CD4-positive, alpha-beta memory T cell (primary cell): ENCODE measurements around the gene TRPC4AP. TPM values are rescaled to one million over a fixed set of nuclear protein-coding genes. Genes with fewer than 3 reads are reported as not detected.

Experiments used
- CTCF ChIA-PET: fragments of 350-600 bp; sonication (Branson Sonifier 250); formaldehyde crosslinking; loops from one replicate; lab custom pipeline; 2021; ENCODE audit warnings: inconsistent platforms; ENCODE audit not compliant: partially characterized antibody; lab: Charles Lee
- POLR2A ChIA-PET: fragments of 350-600 bp; sonication (Branson Sonifier 250); formaldehyde crosslinking; loops from one replicate; lab custom pipeline; 2021; ENCODE audit not compliant: partially characterized antibody; lab: Charles Lee
- DNase-seq, 5 donors: peaks; one replicate each; pipeline versions ENCODE4 v3.0.0 to v3.0.0-alpha.2; 2020 to 2022; ENCODE audit warnings: mixed read lengths in 1 of 5
- H3K27ac ChIP-seq: one replicate; pipeline ENCODE4 v1.7.0; 2013; ENCODE audit warnings: low read depth, low read length
- H3K27me3 ChIP-seq: 2 replicates; pipeline ENCODE4 v1.7.0; 2013; ENCODE audit warnings: mild to moderate bottlenecking, low read length, moderate library complexity; ENCODE audit not compliant: insufficient read depth
- H3K36me3 ChIP-seq: 2 replicates; pipeline ENCODE4 v1.7.0; 2013; ENCODE audit warnings: mild to moderate bottlenecking, low read length, moderate library complexity; ENCODE audit not compliant: insufficient read depth
- H3K4me1 ChIP-seq: 2 replicates; pipeline ENCODE4 v1.7.0; 2013; ENCODE audit warnings: mild to moderate bottlenecking, low read length, moderate library complexity; ENCODE audit not compliant: insufficient read depth
- H3K4me3 ChIP-seq, 2 donors: one replicate each; pipeline ENCODE4 v1.7.0; 2013; ENCODE audit warnings: low read length in 2 of 2, mild to moderate bottlenecking in 1 of 2
- H3K9me3 ChIP-seq, 2 donors: one replicate each; pipeline ENCODE4 v1.7.0; 2013; ENCODE audit warnings: low read length in 2 of 2, control low read depth in 1 of 2; ENCODE audit not compliant: control insufficient read depth in 1 of 2
- H3K27ac Mint-ChIP-seq, 7 donors: one replicate each; pipeline ENCODE4 v1.8.0; 2020 to 2021; ENCODE audit warnings: mixed read lengths in 7 of 7, mild to moderate bottlenecking in 6 of 7, inconsistent platforms in 3 of 7, moderate library complexity in 3 of 7
- H3K27me3 Mint-ChIP-seq, 2 donors: one replicate each; pipeline ENCODE4 v1.8.0; 2020 to 2021; ENCODE audit warnings: mixed read lengths in 2 of 2
- H3K36me3 Mint-ChIP-seq, 2 donors: one replicate each; pipeline ENCODE4 v1.8.0; 2020 to 2021; ENCODE audit warnings: mixed read lengths in 2 of 2, inconsistent platforms in 1 of 2, mild to moderate bottlenecking in 1 of 2
- H3K4me1 Mint-ChIP-seq, 4 donors: one replicate each; pipeline ENCODE4 v1.8.0; 2020 to 2021; ENCODE audit warnings: mixed read lengths in 4 of 4, mild to moderate bottlenecking in 1 of 4
- H3K4me3 Mint-ChIP-seq, 8 donors: one replicate each; pipeline ENCODE4 v1.8.0; 2020 to 2021; ENCODE audit warnings: mixed read lengths in 8 of 8, mild to moderate bottlenecking in 7 of 8, moderate library complexity in 6 of 8, inconsistent platforms in 3 of 8
- H3K9me3 Mint-ChIP-seq, 8 donors: one replicate each; pipeline ENCODE4 v1.8.0; 2020 to 2021; ENCODE audit warnings: mixed read lengths in 8 of 8, mild to moderate bottlenecking in 5 of 8, inconsistent platforms in 3 of 8, moderate library complexity in 1 of 8
- intact Hi-C: fragments of 100-400 bp; cut with micrococcal nuclease; formaldehyde crosslinking; loops from one replicate; pipeline ENCODE4 v1.15.1; 2023
- polyA plus RNA-seq, 2 donors: library from polyadenylated mRNA; unstranded; fragments of 300-500 nt; fragmentation: Illumina TruSeq; gene quantifications; one replicate each; pipeline ENCODE4 v1.2.3, GENCODE V29; 2021
- total RNA-seq, 2 experiments: library from RNA; stranded (reverse); gene quantifications; one replicate each; pipeline ENCODE4 v1.2.3, GENCODE V29; 2021

TRPC4AP gene
- total and polyA plus RNA-seq, 4 experiments from 2014 or later, result 61.2 to 81.6 (median 63.8) TPM

DNA sequence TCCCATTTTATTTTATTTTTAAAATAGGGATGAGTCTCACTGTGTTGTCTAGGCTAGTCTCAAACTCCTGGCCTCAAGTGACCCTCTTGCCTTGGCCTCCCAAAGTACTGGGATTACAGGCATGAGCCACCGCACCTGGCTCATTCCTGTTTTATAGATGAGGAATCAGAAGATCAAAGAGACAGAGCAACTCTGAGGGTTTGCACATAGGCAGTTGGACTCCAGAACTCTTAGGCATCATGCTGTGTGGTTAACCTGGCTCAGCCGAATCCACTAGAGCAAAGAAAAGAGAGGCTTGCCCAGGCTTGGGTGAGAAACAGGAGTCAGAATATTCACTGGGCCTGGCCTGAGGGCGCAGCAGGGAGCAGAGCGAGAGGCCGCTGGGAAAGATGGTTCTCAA is 127.6 kb downstream of the TRPC4AP start:
- Mint-ChIP-seq H3K4me1 (peaks cover 0 to 5% (median 2%) of the 10 kb centered on the region in 4 donors), H3K4me3 (no peak overlapping the region), H3K27ac (peak overlapping the region in 2 of 7 donors; percentile 18 to 52), H3K9me3 (no peaks in the 10 kb centered on the region), H3K36me3 (no peaks in the 10 kb centered on the region), H3K27me3 (no peaks in the 10 kb centered on the region)
- H3K36me3 ChIP-seq, result no peaks in the 10 kb centered on the region
- intact Hi-C loops, result no loop called here
- DNase-seq, result no peak
- no peak overlapping the region for H3K27ac ChIP-seq
- no peaks in the 10 kb centered on the region for H3K4me1 ChIP-seq
- H3K4me3 ChIP-seq, result no peak overlapping the region
- ChIA-PET POLR2A (no interaction called here), CTCF (no interaction called here)
- H3K27me3 ChIP-seq, result no peaks in the 10 kb centered on the region
- H3K9me3 ChIP-seq, result no peaks in the 10 kb centered on the region

DNA sequence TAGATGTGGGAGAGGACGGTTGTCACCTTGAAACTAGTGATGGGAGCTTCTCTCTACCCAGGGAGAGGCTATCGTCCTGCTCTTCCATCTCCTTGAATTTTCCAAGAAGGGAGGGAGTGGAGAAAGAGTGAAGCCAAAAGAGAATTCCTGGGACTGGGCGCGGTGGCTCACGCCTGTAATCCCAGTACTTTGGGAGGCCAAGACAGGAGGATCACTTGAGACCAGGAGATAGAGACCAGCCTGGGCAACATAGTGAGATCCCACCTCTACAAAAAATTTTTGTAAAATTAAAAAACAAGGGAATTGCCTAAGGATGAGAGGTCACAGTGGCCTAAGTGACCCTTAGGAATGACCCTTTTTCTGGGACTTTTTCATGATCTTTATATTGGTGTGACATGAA is 128.1 kb downstream of the TRPC4AP start:
- CTCF ChIA-PET, result no interaction called here
- Mint-ChIP-seq H3K4me3 (no peak overlapping the region), H3K9me3 (no peaks in the 10 kb centered on the region), H3K36me3 (no peaks in the 10 kb centered on the region), H3K4me1 (peaks cover 0 to 5% (median 2%) of the 10 kb centered on the region in 4 donors), H3K27ac (no peak overlapping the region), H3K27me3 (no peaks in the 10 kb centered on the region)
- Histone ChIP-seq H3K4me1 (no peaks in the 10 kb centered on the region), H3K9me3 (no peaks in the 10 kb centered on the region), H3K27me3 (no peaks in the 10 kb centered on the region), H3K36me3 (no peaks in the 10 kb centered on the region), H3K4me3 (no peak overlapping the region), H3K27ac (no peak overlapping the region)
- intact Hi-C loops, result no loop called here
- no peak for DNase-seq
- POLR2A ChIA-PET, result no interaction called here

DNA sequence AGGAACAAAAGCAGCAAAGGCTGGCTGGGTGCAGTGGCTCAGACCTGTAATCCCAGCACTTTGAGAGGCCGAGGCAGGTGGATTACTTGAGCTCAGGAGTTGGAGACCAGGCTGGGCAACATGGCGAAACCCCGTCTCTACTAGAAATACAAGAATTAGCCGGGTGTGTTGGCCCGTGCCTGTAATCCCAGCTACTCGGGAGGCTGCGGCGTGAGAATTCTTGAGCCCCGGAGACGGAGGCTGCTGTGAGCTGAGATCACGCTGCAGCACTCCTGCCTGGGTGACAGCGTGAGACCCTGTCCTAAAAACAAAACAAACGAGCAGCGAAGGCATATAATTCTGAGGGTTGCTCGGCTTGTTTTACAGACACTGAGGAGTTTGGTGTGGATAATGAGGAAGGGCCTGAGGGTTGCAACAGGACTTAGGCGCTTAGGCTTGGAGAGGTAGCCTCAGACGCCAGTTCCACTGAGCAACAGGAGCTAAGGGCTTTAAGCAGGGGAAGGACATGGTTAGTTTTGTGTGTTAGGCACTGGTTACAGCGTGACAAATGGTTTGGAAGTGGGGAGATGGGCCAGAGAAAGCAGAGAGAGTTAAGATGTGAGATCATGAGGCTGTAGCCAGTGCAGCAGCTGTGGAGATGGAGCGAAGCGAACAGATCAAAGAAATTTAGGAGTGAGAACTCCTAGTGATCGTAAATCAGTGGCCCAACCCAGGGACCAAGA is 135.7 kb downstream of the TRPC4AP start:
- peak overlapping the region in 6 of 8 donors; percentile 17 to 100 (median 97) for H3K4me3 Mint-ChIP-seq
- POLR2A ChIA-PET, result interaction anchor here (4.3 kb wide), 1 partner anchor 82 kb away, joined by 34 read pairs; the partner anchor contains the start of gene ACSS2
- intact Hi-C loops, result no loop called here

DNA sequence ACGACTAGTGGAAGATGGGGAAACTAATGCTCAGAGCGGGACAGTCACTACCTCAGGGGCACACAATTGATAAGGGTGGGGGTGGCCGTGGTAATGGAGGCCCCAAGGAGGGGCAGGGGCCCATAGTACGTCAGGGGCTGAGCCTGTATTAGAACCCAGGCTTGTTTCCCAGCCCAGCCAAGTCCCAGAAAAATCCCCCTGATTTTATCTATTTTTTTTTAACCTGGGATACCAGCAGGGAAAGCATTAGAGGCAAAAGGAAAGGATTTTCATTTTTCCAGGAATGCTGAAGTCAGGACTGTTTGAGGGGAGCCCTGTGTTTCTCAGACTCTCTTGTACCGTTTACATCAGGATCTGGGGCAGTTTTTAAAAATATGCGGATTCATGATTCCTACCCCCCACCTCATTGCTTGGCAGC is 136.6 kb downstream of the TRPC4AP start:
- intact Hi-C loops, result no loop called here

More for the DNA sequence above, 135.7 kb downstream of the TRPC4AP start:
- H3K27me3 Mint-ChIP-seq, result no peaks in the 10 kb centered on the region
- H3K4me1 Mint-ChIP-seq, result peaks cover 19 to 28% (median 25%) of the 10 kb centered on the region in 4 donors
- Histone ChIP-seq H3K27me3 (no peaks in the 10 kb centered on the region), H3K27ac (no peak overlapping the region), H3K4me3 (no peak overlapping the region), H3K36me3 (no peaks in the 10 kb centered on the region), H3K4me1 (peaks cover 13% of the 10 kb centered on the region), H3K9me3 (no peaks in the 10 kb centered on the region)
- CTCF ChIA-PET, result interaction anchor here (1.1 to 8.2 kb wide), 3 partner anchors 83 to 122 kb away, joined by 6 to 100 read pairs (median 7); partner anchors contain the start of genes ACSS2 and GGT7
- H3K27ac Mint-ChIP-seq, result peak overlapping the region in 5 of 7 donors; percentile 7 to 98 (median 93)
- no peaks in the 10 kb centered on the region for H3K9me3 Mint-ChIP-seq
- H3K36me3 Mint-ChIP-seq, result peaks cover 0 to 7% of the 10 kb centered on the region in 2 donors
- DNase-seq, result no peak

DNA sequence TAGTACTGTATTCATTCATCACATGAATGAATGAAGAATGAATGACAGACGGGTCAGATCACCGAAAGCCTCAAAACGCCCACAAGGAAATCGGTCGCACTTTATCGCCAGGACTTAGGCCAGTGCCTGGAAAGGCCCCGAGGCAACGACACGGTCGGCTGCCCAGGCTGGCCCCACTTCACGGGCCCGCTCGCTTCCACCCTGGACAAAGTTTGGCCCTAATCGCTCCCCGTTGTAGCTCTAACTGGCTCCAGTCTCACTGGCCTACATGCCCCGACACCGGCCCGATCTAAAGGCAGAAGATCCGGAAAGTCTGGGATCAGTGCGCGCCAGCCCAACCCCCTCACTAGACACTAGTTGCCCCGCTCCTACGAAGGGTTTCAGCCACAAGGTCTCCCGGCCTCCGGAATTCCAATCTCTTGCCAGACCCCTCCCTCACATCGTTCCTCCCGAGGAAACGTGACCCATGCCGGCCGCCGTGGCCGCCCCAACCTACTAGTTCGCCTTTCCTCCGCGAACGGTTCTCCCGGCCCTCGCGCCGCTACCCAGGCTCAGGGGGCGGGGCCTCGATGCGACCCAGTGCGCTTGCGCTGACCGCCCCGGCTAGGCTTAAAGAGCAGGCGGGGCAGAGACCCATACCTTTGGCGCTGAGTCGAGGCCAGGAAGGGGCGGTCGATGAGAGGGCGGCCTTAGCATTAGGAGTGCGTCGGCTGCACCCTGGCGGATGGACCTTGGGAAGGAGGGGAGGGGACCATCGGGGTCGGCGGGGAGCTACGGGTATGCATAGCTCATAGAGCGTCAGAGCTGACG is 137.2 kb downstream of the TRPC4AP start, which contains the start of the genes GSS and MYH7B:
Gene GSS (minus strand): TSS at position 576 of the 810 bp plus-strand sequence. CDS start 3,954 bp downstream, outside the sequence.
Gene MYH7B (plus strand): TSS at position 638 of the 810 bp plus-strand sequence. CDS start 22,138 bp downstream, outside the sequence.
- POLR2A ChIA-PET, result interaction anchor here (1.2 to 4.3 kb wide), 5 partner anchors 12 to 962 kb away, joined by 4 to 34 read pairs (median 5); partner anchors contain the start of genes ACSS2, GGT7 and RALY
- H3K9me3 Mint-ChIP-seq, result no peaks in the 10 kb centered on the region
- H3K4me3 Mint-ChIP-seq, result peak within 1 kb of the TSS; percentile 93 to 100 (median 97)
- H3K4me1 ChIP-seq, result peaks cover 13% of the 10 kb centered on the region
- intact Hi-C loops, result loop anchor here (1.0 to 2.0 kb wide), 3 partner anchors 37 to 137 kb away; partner anchors contain the start of genes ACSS2 and TRPC4AP
- no peaks in the 10 kb centered on the region for H3K27me3 Mint-ChIP-seq
- H3K36me3 Mint-ChIP-seq, result peaks cover 0 to 12% of the 10 kb centered on the region in 2 donors
- peak within 1 kb of the TSS; percentile 71 for H3K27ac ChIP-seq
- H3K27me3 ChIP-seq, result no peaks in the 10 kb centered on the region
- CTCF ChIA-PET, result interaction anchor here (0.5 to 8.2 kb wide), 9 partner anchors 11 to 141 kb away, joined by 3 to 100 read pairs (median 4); partner anchors contain the start of genes ACSS2 and GGT7
- no peaks in the 10 kb centered on the region for H3K36me3 ChIP-seq
- no peaks in the 10 kb centered on the region for H3K9me3 ChIP-seq
- peak; percentile 92 to 97 (median 94) for DNase-seq
- peak within 1 kb of the TSS; percentile 45 to 88 for H3K4me3 ChIP-seq
- H3K4me1 Mint-ChIP-seq, result peaks cover 19 to 28% (median 21%) of the 10 kb centered on the region in 4 donors
- peak within 1 kb of the TSS; percentile 93 to 98 (median 98) for H3K27ac Mint-ChIP-seq

More for the DNA sequence above, 136.6 kb downstream of the TRPC4AP start:
- H3K9me3 Mint-ChIP-seq, result no peaks in the 10 kb centered on the region
- CTCF ChIA-PET, result interaction anchor here (0.8 to 8.2 kb wide), 8 partner anchors 11 to 141 kb away, joined by 3 to 100 read pairs (median 4); partner anchors contain the start of genes ACSS2 and GGT7
- Histone ChIP-seq H3K4me1 (peaks cover 13% of the 10 kb centered on the region), H3K4me3 (peak overlapping the region; percentile 45 to 88), H3K36me3 (no peaks in the 10 kb centered on the region), H3K9me3 (no peaks in the 10 kb centered on the region), H3K27me3 (no peaks in the 10 kb centered on the region), H3K27ac (peak overlapping the region; percentile 71)
- peaks cover 0 to 12% of the 10 kb centered on the region in 2 donors for H3K36me3 Mint-ChIP-seq
- H3K4me3 Mint-ChIP-seq, result peak overlapping the region; percentile 93 to 100 (median 97)
- POLR2A ChIA-PET, result interaction anchor here (1.2 to 4.3 kb wide), 5 partner anchors 12 to 962 kb away, joined by 4 to 34 read pairs (median 5); partner anchors contain the start of genes ACSS2, GGT7 and RALY
- H3K27me3 Mint-ChIP-seq, result no peaks in the 10 kb centered on the region
- peak overlapping the region; percentile 93 to 98 (median 98) for H3K27ac Mint-ChIP-seq
- no peak for DNase-seq
- peaks cover 19 to 28% (median 25%) of the 10 kb centered on the region in 4 donors for H3K4me1 Mint-ChIP-seq

DNA sequence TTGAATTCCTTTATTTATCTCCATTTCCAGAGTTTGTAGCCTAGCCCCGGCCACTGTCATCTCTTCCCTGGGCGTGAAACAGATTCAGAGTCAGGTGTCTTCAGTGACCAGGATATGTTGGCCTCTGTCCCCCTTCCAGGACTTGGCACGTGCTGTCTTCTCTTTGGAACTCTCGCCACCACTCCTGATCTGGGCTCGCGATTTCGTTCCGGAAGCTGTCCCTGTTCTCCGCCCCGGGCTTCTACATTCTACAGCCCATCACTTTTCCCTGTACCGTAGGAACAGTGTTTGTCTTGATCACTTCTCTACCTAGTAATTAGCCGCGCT is 137.7 kb downstream of the TRPC4AP start:
- H3K36me3 Mint-ChIP-seq, result peaks cover 4 to 16% of the 10 kb centered on the region in 2 donors
- Histone ChIP-seq H3K36me3 (no peaks in the 10 kb centered on the region), H3K27me3 (no peaks in the 10 kb centered on the region), H3K9me3 (no peaks in the 10 kb centered on the region), H3K4me1 (peaks cover 13% of the 10 kb centered on the region), H3K27ac (peak overlapping the region; percentile 71), H3K4me3 (peak overlapping the region; percentile 45 to 88)
- DNase-seq, result no peak
- H3K27ac Mint-ChIP-seq, result peak overlapping the region; percentile 93 to 98 (median 98)
- no peaks in the 10 kb centered on the region for H3K9me3 Mint-ChIP-seq
- intact Hi-C loops, result loop anchor here (1.0 to 2.0 kb wide), 3 partner anchors 37 to 138 kb away; partner anchors contain the start of genes ACSS2 and TRPC4AP
- H3K4me3 Mint-ChIP-seq, result peak overlapping the region; percentile 93 to 100 (median 97)
- POLR2A ChIA-PET, result interaction anchor here (1.5 to 4.3 kb wide), 4 partner anchors 11 to 129 kb away, joined by 4 to 34 read pairs (median 6); partner anchors contain the start of genes ACSS2 and GGT7
- no peaks in the 10 kb centered on the region for H3K27me3 Mint-ChIP-seq
- CTCF ChIA-PET, result interaction anchor here (0.5 to 8.2 kb wide), 4 partner anchors 12 to 142 kb away, joined by 3 to 100 read pairs (median 4); partner anchors contain the start of genes ACSS2 and GGT7
- H3K4me1 Mint-ChIP-seq, result peaks cover 19 to 28% (median 23%) of the 10 kb centered on the region in 4 donors
